Fibroblast of the aortic adventitia (primary cell): ENCODE measurements around the gene NOTCH1. TPM values are rescaled to one million over a fixed set of nuclear protein-coding genes. Genes with fewer than 3 reads are reported as not detected.

Experiments used
- DNase-seq: peaks from one replicate; pipeline ENCODE4 v3.0.0-alpha.2; 2010; ENCODE audit warnings: low read depth
- H3K4me3 ChIP-seq: 2 replicates; pipeline ENCODE4 v1.5.1; 2011; ENCODE audit warnings: low read depth, mild to moderate bottlenecking, control low read depth, low read length, moderate library complexity
- CTCF ChIP-seq: IDR thresholded peaks from 2 replicates; pipeline ENCODE4 v1.5.1; 2011; ENCODE audit warnings: mild to moderate bottlenecking, low read length, control low read depth, inconsistent platforms; ENCODE audit not compliant: insufficient read depth
- total RNA-seq: library from RNA; depleted of rRNA; stranded (reverse); fragments of >200 nt; gene quantifications from 2 replicates; pipeline ENCODE4 v1.2.3, GENCODE V29; 2012; ENCODE audit warnings: low replicate concordance

NOTCH1 gene
- total RNA-seq, 1 donor = 8.8 TPM

- TF ChIP-seq CTCF = no peak
- DNase-seq = no peak
Measured at GRCh38 chr9:136470792-136471469, 74.9 kb downstream of the NOTCH1 start.

GRCh38 chr9:136470356-136470755 lies 75.5 kb downstream of the NOTCH1 start:
- TF ChIP-seq CTCF = no peak
- DNase-seq = no peak
- no peak overlapping the region for H3K4me3 ChIP-seq

More at GRCh38 chr9:136470792-136471469, 74.9 kb downstream of the NOTCH1 start:
- no peak overlapping the region for H3K4me3 ChIP-seq

- no peak overlapping the region for H3K4me3 ChIP-seq
- DNase-seq = no peak
- TF ChIP-seq CTCF = no peak
Measured at GRCh38 chr9:136467766-136468165, 78.1 kb downstream of the NOTCH1 start.

- TF ChIP-seq CTCF = no peak
- DNase-seq = no peak
Measured at GRCh38 chr9:136466155-136466541, 79.7 kb downstream of the NOTCH1 start.

GRCh38 chr9:136465500-136466154 lies 80.2 kb downstream of the NOTCH1 start:
- H3K4me3 ChIP-seq = no peak overlapping the region
- no peak for DNase-seq
- TF ChIP-seq CTCF = no peak

More at GRCh38 chr9:136466155-136466541, 79.7 kb downstream of the NOTCH1 start:
- no peak overlapping the region for H3K4me3 ChIP-seq

- H3K4me3 ChIP-seq = no peak overlapping the region
- no peak for TF ChIP-seq CTCF
- no peak for DNase-seq
Measured at GRCh38 chr9:136464241-136464640, 81.6 kb downstream of the NOTCH1 start.

- no peak overlapping the region for H3K4me3 ChIP-seq
- no peak for DNase-seq
- no peak for TF ChIP-seq CTCF
Measured at GRCh38 chr9:136463578-136463977, 82.3 kb downstream of the NOTCH1 start.
